HG03432 (cell line): ENCODE measurements around the gene CACNA2D3.

ENCODE experiments used
- ATAC-seq: cut with Tn5 transposase; IDR thresholded peaks from one replicate; pipeline ENCODE4 v1.9.1; 2021; ENCODE audit warnings: mild to moderate bottlenecking, moderate library complexity; ENCODE audit not compliant: unreplicated experiment

The CACNA2D3 gene

GRCh38 chr3:54653456-54654195, 531.3 kb downstream of the CACNA2D3 start:
- ATAC-seq = peak; percentile 61

- ATAC-seq = no peak
Measured at GRCh38 chr3:54654776-54655175, 532.4 kb downstream of the CACNA2D3 start.

GRCh38 chr3:54659347-54659746, 537.0 kb downstream of the CACNA2D3 start:
- no peak for ATAC-seq

- no peak for ATAC-seq
Measured at GRCh38 chr3:54660714-54661132, 538.4 kb downstream of the CACNA2D3 start.

- no peak for ATAC-seq
Measured at GRCh38 chr3:54661151-54661550, 538.8 kb downstream of the CACNA2D3 start.

- ATAC-seq = no peak
Measured at GRCh38 chr3:54663501-54664011, 541.2 kb downstream of the CACNA2D3 start.

- no peak for ATAC-seq
Measured at GRCh38 chr3:54665016-54665600, 542.8 kb downstream of the CACNA2D3 start.

- no peak for ATAC-seq
Measured at GRCh38 chr3:54668236-54668635, 545.9 kb downstream of the CACNA2D3 start.

GRCh38 chr3:54670201-54671000, 548.0 kb downstream of the CACNA2D3 start:
- no peak for ATAC-seq

- ATAC-seq = no peak
Measured at GRCh38 chr3:54671511-54671910, 549.2 kb downstream of the CACNA2D3 start.

GRCh38 chr3:54676087-54676486, 553.7 kb downstream of the CACNA2D3 start:
- ATAC-seq = no peak

GRCh38 chr3:54681706-54682105, 559.4 kb downstream of the CACNA2D3 start:
- no peak for ATAC-seq

GRCh38 chr3:54685213-54685612, 562.9 kb downstream of the CACNA2D3 start:
- no peak for ATAC-seq

- ATAC-seq = no peak
Measured at GRCh38 chr3:54691289-54691771, 569.0 kb downstream of the CACNA2D3 start.

- no peak for ATAC-seq
Measured at GRCh38 chr3:54696313-54696712, 574.0 kb downstream of the CACNA2D3 start.

- no peak for ATAC-seq
Measured at GRCh38 chr3:54698054-54698453, 575.7 kb downstream of the CACNA2D3 start.

- ATAC-seq = no peak
Measured at GRCh38 chr3:54703923-54704322, 581.6 kb downstream of the CACNA2D3 start.

- ATAC-seq = no peak
Measured at GRCh38 chr3:54705730-54706129, 583.4 kb downstream of the CACNA2D3 start.

GRCh38 chr3:54706738-54707137, 584.4 kb downstream of the CACNA2D3 start:
- ATAC-seq = no peak

- ATAC-seq = no peak
Measured at GRCh38 chr3:54709785-54710184, 587.4 kb downstream of the CACNA2D3 start.

GRCh38 chr3:54710954-54711353, 588.6 kb downstream of the CACNA2D3 start:
- ATAC-seq = no peak
